MCF 10A (cell line): ENCODE data around the gene S100PBP. TPM values are rescaled to one million over a fixed set of nuclear protein-coding genes. Genes with fewer than 3 reads are reported as not detected.
A peak's percentile ranks its signal among the peaks of the same experiment; 100 is the strongest.

Experiments
- BruUV-seq: library from RNA; stranded (reverse); fragments of 400-500 nt; replicated peaks from 2 replicates; lab custom pipeline; 2021; lab: Mats Ljungman, UMichigan
- CTCF ChIA-PET: fragments of 300-600 bp; sonication (Branson Sonifier 250); formaldehyde crosslinking; extraction: SDS; loops from one replicate; lab custom pipeline; 2021; ENCODE audit warnings: antibody characterized with exemption, inconsistent platforms; lab: Yijun Ruan, JAX
- POLR2A ChIA-PET: fragments of 300-600, 350-650 bp; sonication (Branson Sonifier 250); formaldehyde crosslinking; extraction: SDS; loops from one replicate; lab custom pipeline; 2020; ENCODE audit warnings: antibody characterized with exemption, inconsistent platforms; lab: Yijun Ruan, JAX
- DNase-seq: peaks from one replicate; pipeline ENCODE4 v3.0.0-alpha.2; 2018; ENCODE audit not compliant: unreplicated experiment
- H3K27ac Mint-ChIP-seq: one replicate; pipeline ENCODE4 v1.8.0; 2022; ENCODE audit warnings: mild to moderate bottlenecking, low read depth, mixed read lengths; ENCODE audit not compliant: unreplicated experiment
- H3K27me3 Mint-ChIP-seq: one replicate; pipeline ENCODE4 v1.8.0; 2022; ENCODE audit warnings: mixed read lengths; ENCODE audit not compliant: insufficient read depth, unreplicated experiment
- H3K36me3 Mint-ChIP-seq: one replicate; pipeline ENCODE4 v1.8.0; 2022; ENCODE audit warnings: mild to moderate bottlenecking, moderate library complexity, mixed read lengths; ENCODE audit not compliant: insufficient read depth, unreplicated experiment
- H3K4me1 Mint-ChIP-seq: one replicate; pipeline ENCODE4 v1.8.0; 2022; ENCODE audit warnings: mixed read lengths; ENCODE audit not compliant: insufficient read depth, unreplicated experiment
- H3K4me3 Mint-ChIP-seq: one replicate; pipeline ENCODE4 v1.8.0; 2022; ENCODE audit warnings: mild to moderate bottlenecking, moderate library complexity, mixed read lengths; ENCODE audit not compliant: unreplicated experiment
- H3K9me3 Mint-ChIP-seq: one replicate; pipeline ENCODE4 v1.8.0; 2022; ENCODE audit warnings: mixed read lengths; ENCODE audit not compliant: unreplicated experiment
- intact Hi-C: fragments of 100-400 bp; cut with micrococcal nuclease; formaldehyde crosslinking; loops from 2 replicates; pipeline ENCODE4 v1.14.1; 2022
- total RNA-seq: library from RNA; stranded (reverse); gene quantifications from 2 replicates; pipeline ENCODE4 v1.2.3, GENCODE V29; 2022
- TF ChIP-seq, protein P1 (sequence below): fragments of 200-600 bp; IDR thresholded peaks from one replicate; pipeline ENCODE4 v1.8.0; 2022; ENCODE audit warnings: antibody characterized with exemption, mild to moderate bottlenecking; ENCODE audit not compliant: unreplicated experiment

Gene S100PBP
- total RNA-seq, 1 experiment from 2014 or later, result 24.4 TPM

DNA sequence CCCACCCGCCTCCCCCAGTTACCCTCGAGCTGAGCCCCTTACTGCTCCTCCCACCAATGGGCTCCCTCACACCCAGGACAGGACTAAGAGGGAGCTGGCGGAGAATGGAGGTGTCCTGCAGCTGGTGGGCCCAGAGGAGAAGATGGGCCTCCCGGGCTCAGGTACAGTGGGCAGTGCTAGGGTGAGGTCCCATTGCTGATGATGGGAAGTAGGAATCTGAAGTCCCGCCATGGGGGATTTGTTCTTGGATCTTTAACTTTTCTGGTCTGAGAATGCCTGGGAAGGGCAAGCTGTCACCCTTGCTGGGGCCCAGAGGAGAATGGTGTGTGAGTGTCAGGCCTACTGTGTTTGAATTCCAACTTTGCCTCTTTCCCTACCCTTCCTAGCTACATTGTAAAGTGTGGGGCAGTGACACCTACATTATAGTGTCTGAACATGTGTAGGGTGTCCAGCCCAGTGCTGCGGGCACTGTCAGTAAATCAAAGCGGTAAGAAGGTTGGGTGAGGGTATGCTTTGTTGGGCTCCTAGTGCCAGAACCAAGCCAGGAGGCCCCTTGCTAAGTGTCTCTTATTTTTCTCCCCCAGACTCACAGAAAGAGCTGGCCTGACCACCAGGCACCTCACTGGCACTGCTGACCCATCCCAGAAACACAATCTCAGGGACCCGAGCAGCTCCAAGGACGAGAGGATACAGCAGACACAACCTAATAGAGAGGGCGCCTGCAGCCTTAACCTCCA is 45.0 kb upstream of the S100PBP start:
- ChIA-PET POLR2A (interaction anchor here (0.7 to 6.9 kb wide), 12 partner anchors 11 to 69 kb away, joined by 3 to 61 read pairs (median 6); partner anchors contain the start of genes S100PBP and YARS1), CTCF (interaction anchor here (0.5 to 18.4 kb wide), 18 partner anchors 9 to 542 kb away, joined by 3 to 418 read pairs (median 5); no protein-coding TSS in a partner anchor)
- peaks cover 70% of the 10 kb centered on the region for H3K36me3 Mint-ChIP-seq
- TF ChIP-seq, protein P1, sequence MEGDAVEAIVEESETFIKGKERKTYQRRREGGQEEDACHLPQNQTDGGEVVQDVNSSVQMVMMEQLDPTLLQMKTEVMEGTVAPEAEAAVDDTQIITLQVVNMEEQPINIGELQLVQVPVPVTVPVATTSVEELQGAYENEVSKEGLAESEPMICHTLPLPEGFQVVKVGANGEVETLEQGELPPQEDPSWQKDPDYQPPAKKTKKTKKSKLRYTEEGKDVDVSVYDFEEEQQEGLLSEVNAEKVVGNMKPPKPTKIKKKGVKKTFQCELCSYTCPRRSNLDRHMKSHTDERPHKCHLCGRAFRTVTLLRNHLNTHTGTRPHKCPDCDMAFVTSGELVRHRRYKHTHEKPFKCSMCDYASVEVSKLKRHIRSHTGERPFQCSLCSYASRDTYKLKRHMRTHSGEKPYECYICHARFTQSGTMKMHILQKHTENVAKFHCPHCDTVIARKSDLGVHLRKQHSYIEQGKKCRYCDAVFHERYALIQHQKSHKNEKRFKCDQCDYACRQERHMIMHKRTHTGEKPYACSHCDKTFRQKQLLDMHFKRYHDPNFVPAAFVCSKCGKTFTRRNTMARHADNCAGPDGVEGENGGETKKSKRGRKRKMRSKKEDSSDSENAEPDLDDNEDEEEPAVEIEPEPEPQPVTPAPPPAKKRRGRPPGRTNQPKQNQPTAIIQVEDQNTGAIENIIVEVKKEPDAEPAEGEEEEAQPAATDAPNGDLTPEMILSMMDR, result no peak
- H3K27me3 Mint-ChIP-seq, result no peaks in the 10 kb centered on the region
- no peak overlapping the region for H3K4me3 Mint-ChIP-seq
- intact Hi-C loops, result loop anchor here (1.0 to 5.0 kb wide), 4 partner anchors 31 to 371 kb away; partner anchors contain the start of gene FNDC5
- H3K9me3 Mint-ChIP-seq, result no peaks in the 10 kb centered on the region
- H3K27ac Mint-ChIP-seq, result peak overlapping the region; percentile 64
- H3K4me1 Mint-ChIP-seq, result peaks cover 36% of the 10 kb centered on the region
- no peak for DNase-seq
- no TSS peak for BruUV-seq

DNA sequence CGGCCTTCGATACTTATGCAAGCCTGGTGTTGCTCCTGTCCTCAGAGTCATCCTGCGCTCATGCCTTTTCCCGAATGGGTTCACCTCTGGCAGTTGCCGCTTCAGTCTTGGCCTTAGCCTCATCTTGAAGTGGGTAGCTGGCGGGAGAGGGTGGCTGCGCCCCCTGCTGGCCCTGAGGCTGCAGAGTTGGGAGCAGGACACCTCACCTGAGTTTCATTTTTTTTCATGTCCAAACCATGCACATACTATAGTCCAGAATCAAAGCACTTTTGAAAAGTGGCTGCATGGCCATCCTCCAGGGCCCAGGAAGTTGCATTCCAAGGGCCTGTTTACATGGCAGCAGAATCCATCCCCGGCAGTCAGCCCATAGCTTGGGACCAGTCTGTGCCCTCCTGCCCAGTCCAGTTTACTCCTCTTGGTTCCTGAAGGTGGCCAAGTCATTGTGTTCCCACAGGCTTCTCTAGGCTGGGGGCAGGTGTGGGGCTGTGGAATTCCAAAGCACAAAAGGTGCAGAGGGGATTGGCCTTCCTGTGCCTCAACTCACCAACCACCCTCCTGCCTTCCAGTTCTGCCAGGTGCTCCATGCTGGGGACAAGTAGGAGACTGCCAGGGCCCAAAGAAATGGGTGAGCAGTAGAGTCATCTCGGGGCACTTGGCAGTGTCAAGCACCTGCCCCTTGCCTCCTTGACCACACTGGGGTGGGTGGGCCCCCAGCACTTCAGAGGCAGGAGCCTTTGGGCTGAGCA is 44.3 kb upstream of the S100PBP start:
- Mint-ChIP-seq H3K27ac (peak overlapping the region; percentile 64), H3K36me3 (peaks cover 72% of the 10 kb centered on the region), H3K4me1 (peaks cover 28% of the 10 kb centered on the region), H3K27me3 (no peaks in the 10 kb centered on the region), H3K4me3 (no peak overlapping the region), H3K9me3 (no peaks in the 10 kb centered on the region)
- intact Hi-C loops, result loop anchor here (1.0 to 5.0 kb wide), 4 partner anchors 32 to 372 kb away; partner anchors contain the start of gene FNDC5
- DNase-seq, result peak; percentile 86
- no TSS peak for BruUV-seq
- TF ChIP-seq, protein P1, result peak; percentile 95
- ChIA-PET CTCF (interaction anchor here (0.6 to 18.4 kb wide), 26 partner anchors 9 to 372 kb away, joined by 3 to 418 read pairs (median 3); no protein-coding TSS in a partner anchor), POLR2A (interaction anchor here (0.7 to 6.9 kb wide), 14 partner anchors 12 to 69 kb away, joined by 3 to 61 read pairs (median 6); partner anchors contain the start of genes S100PBP and YARS1)

DNA sequence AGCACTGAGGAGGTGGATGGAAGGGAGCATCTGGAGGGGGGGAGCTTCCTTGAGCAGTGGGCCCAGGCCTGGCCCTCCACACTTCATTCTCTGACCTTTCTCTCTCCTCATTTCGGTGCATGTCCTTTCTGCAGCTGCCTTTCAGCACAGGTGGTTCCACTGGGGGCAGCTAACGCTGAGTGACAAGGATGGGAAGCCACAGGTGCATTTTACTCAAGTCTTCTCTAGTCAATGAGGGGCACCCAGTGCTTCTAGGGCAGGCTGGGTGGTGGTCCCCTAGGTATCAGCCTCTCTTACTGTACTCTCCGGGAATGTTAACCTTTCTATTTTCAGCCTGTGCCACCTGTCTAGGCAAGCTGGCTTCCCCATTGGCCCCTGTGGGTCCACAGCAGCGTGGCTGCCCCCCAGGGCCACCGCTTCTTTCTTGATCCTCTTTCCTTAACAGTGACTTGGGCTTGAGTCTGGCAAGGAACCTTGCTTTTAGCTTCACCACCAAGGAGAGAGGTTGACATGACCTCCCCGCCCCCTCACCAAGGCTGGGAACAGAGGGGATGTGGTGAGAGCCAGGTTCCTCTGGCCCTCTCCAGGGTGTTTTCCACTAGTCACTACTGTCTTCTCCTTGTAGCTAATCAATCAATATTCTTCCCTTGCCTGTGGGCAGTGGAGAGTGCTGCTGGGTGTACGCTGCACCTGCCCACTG is 43.5 kb upstream of the S100PBP start:
- H3K4me3 Mint-ChIP-seq, result no peak overlapping the region
- no peak for DNase-seq
- peak overlapping the region; percentile 27 for H3K27ac Mint-ChIP-seq
- no peaks in the 10 kb centered on the region for H3K9me3 Mint-ChIP-seq
- POLR2A ChIA-PET, result interaction anchor here (0.9 to 6.9 kb wide), 13 partner anchors 12 to 72 kb away, joined by 4 to 61 read pairs (median 8); partner anchors contain the start of genes S100PBP, SYNC and YARS1
- peaks cover 72% of the 10 kb centered on the region for H3K36me3 Mint-ChIP-seq
- intact Hi-C loops, result loop anchor here (1.0 to 5.0 kb wide), 4 partner anchors 33 to 373 kb away; partner anchors contain the start of gene FNDC5
- no TSS peak for BruUV-seq
- H3K4me1 Mint-ChIP-seq, result peaks cover 27% of the 10 kb centered on the region
- CTCF ChIA-PET, result interaction anchor here (0.6 to 18.4 kb wide), 25 partner anchors 8 to 373 kb away, joined by 3 to 418 read pairs (median 3); no protein-coding TSS in a partner anchor
- TF ChIP-seq, protein P1, result no peak
- H3K27me3 Mint-ChIP-seq, result no peaks in the 10 kb centered on the region
